ENCODE results near the gene ADGRG6. TPM values are rescaled to one million over a fixed set of nuclear protein-coding genes. Genes with fewer than 3 reads are reported as not detected.

The ADGRG6 gene
- total and polyA plus RNA-seq, 9 of the 15 experiments (the other 6 are each of a cell fraction or from before 2014, with no cell fraction given) = under 0.01 to 0.11 (median 0.05) TPM; not detected in 5

- TF ChIP-seq, protein P1, sequence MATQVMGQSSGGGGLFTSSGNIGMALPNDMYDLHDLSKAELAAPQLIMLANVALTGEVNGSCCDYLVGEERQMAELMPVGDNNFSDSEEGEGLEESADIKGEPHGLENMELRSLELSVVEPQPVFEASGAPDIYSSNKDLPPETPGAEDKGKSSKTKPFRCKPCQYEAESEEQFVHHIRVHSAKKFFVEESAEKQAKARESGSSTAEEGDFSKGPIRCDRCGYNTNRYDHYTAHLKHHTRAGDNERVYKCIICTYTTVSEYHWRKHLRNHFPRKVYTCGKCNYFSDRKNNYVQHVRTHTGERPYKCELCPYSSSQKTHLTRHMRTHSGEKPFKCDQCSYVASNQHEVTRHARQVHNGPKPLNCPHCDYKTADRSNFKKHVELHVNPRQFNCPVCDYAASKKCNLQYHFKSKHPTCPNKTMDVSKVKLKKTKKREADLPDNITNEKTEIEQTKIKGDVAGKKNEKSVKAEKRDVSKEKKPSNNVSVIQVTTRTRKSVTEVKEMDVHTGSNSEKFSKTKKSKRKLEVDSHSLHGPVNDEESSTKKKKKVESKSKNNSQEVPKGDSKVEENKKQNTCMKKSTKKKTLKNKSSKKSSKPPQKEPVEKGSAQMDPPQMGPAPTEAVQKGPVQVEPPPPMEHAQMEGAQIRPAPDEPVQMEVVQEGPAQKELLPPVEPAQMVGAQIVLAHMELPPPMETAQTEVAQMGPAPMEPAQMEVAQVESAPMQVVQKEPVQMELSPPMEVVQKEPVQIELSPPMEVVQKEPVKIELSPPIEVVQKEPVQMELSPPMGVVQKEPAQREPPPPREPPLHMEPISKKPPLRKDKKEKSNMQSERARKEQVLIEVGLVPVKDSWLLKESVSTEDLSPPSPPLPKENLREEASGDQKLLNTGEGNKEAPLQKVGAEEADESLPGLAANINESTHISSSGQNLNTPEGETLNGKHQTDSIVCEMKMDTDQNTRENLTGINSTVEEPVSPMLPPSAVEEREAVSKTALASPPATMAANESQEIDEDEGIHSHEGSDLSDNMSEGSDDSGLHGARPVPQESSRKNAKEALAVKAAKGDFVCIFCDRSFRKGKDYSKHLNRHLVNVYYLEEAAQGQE (IDR thresholded peaks at IDR 0.05; ENCODE audit: borderline replicate concordance) = no peak
- TF ChIP-seq, protein P1 (CRISPR knock-in tag; IDR thresholded peaks at IDR 0.05; ENCODE audit: low read depth) = no peak
- TF ChIP-seq CAMTA2 (CRISPR knock-in tag; conservative IDR thresholded peaks at IDR 0.05) = no peak
- TF ChIP-seq GATAD2B (IDR thresholded peaks at IDR 0.05; ENCODE audit: borderline replicate concordance) = no peak
- no peak for TF ChIP-seq SIN3B (IDR thresholded peaks at IDR 0.05; ENCODE audit: low read depth)
- TF ChIP-seq, protein P2, sequence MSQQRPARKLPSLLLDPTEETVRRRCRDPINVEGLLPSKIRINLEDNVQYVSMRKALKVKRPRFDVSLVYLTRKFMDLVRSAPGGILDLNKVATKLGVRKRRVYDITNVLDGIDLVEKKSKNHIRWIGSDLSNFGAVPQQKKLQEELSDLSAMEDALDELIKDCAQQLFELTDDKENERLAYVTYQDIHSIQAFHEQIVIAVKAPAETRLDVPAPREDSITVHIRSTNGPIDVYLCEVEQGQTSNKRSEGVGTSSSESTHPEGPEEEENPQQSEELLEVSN (IDR thresholded peaks at IDR 0.05; ENCODE audit: borderline replicate concordance in 1 of 2, extremely low read depth in 1 of 2, insufficient read depth in 1 of 2, insufficient read length in 1 of 2, low read depth in 1 of 2, low read length in 1 of 2, poor library complexity in 1 of 2, severe bottlenecking in 1 of 2) = no peak
- TF ChIP-seq, protein P3, sequence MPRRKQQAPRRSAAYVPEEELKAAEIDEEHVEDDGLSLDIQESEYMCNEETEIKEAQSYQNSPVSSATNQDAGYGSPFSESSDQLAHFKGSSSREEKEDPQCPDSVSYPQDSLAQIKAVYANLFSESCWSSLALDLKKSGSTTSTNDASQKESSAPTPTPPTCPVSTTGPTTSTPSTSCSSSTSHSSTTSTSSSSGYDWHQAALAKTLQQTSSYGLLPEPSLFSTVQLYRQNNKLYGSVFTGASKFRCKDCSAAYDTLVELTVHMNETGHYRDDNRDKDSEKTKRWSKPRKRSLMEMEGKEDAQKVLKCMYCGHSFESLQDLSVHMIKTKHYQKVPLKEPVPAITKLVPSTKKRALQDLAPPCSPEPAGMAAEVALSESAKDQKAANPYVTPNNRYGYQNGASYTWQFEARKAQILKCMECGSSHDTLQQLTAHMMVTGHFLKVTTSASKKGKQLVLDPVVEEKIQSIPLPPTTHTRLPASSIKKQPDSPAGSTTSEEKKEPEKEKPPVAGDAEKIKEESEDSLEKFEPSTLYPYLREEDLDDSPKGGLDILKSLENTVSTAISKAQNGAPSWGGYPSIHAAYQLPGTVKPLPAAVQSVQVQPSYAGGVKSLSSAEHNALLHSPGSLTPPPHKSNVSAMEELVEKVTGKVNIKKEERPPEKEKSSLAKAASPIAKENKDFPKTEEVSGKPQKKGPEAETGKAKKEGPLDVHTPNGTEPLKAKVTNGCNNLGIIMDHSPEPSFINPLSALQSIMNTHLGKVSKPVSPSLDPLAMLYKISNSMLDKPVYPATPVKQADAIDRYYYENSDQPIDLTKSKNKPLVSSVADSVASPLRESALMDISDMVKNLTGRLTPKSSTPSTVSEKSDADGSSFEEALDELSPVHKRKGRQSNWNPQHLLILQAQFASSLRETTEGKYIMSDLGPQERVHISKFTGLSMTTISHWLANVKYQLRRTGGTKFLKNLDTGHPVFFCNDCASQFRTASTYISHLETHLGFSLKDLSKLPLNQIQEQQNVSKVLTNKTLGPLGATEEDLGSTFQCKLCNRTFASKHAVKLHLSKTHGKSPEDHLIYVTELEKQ (CRISPR knock-in tag; IDR thresholded peaks at IDR 0.05) = no peak
- TF ChIP-seq, protein P4, sequence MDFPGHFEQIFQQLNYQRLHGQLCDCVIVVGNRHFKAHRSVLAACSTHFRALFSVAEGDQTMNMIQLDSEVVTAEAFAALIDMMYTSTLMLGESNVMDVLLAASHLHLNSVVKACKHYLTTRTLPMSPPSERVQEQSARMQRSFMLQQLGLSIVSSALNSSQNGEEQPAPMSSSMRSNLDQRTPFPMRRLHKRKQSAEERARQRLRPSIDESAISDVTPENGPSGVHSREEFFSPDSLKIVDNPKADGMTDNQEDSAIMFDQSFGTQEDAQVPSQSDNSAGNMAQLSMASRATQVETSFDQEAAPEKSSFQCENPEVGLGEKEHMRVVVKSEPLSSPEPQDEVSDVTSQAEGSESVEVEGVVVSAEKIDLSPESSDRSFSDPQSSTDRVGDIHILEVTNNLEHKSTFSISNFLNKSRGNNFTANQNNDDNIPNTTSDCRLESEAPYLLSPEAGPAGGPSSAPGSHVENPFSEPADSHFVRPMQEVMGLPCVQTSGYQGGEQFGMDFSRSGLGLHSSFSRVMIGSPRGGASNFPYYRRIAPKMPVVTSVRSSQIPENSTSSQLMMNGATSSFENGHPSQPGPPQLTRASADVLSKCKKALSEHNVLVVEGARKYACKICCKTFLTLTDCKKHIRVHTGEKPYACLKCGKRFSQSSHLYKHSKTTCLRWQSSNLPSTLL (IDR thresholded peaks at IDR 0.05) = no peak
Measured at GRCh38 chr6:142485256-142485655, 183.4 kb downstream of the ADGRG6 start (continued).
